GM18517 (cell line): ENCODE measurements around the gene TPM4.

Experiments used
- ATAC-seq: cut with Tn5 transposase; IDR thresholded peaks from one replicate; pipeline ENCODE4 v1.9.1; 2021; ENCODE audit warnings: mild to moderate bottlenecking, moderate library complexity; ENCODE audit not compliant: unreplicated experiment

Gene TPM4

DNA sequence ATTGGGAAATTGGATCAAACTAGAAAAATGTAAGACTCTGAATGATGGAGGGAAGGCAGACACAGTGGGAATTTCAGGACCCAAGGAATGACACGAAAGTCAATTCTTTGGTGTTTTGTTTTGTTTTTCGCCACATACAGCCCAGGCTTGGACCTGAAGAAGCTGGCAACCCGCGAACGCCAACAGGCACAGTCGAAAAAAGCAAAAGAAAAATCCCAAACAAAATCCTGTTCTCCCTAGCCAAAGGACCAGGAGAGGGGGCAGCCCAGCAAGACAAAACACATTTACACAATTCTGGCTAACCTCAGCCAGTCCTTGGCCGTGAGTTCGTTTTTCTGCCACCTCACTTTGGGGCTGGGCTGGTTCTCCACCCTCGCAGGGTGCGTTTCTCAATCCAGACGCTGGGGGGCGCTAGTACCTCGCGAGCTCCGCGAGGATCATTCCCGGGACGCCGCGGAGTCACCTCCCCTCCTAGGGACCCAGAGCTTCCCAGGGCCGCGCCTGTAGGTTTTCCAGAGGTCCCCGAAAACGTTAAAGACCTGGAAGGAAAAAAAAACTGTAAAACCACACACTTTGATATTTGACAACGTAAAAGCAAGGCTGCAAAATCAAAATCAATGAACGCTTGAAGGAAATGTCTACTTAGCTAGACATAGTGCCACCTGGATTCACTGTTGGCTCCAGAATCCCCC, 34.9 kb upstream of the TPM4 start:
- ATAC-seq, result no peak

DNA sequence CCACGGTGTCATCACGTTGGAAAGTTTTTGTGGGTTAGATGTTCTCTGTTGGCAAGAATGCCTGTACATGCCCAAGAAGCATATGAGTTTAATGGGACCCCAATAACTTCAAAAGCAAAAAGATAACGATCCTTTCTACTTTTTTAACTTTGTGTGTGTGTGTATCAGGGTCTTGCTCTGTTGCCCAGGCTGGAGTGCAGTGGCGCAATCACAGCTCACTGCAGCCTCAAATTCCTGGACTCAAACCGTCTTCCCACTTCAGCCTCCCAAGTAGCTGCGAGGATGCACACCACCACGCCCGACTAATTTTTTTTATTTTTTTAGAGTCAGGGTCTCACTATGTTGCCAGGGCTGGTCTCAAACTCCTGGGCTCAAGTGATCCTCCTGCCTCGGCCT, 34.3 kb upstream of the TPM4 start:
- ATAC-seq, result no peak

DNA sequence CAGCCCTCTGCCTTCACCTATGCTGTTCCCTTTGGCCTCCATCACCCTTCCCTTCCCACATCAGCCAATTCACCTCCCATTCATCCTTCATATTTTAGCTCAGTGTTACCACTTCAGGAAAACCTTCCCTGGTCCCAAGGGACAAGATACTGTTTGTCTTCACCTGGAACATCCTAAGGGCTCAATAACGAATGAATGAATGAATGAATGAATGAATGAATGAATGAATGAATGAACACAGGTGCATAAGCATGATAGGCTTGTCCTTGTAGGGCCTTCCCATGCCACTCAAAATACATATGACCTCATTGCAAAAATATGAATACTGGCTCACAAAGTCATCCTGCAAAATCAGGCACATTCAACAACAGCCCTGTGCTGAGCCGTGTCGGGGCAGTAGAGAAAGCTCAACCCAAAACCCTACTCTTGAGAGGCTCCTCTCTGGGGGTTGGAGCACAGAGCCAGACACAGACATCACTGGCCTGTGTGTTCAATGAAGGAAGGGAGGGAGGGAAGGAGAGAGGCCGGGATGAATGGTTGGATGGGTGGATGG, 33.7 kb upstream of the TPM4 start:
- no peak for ATAC-seq

GRCh38 chr19:16043156-16043757, 33.0 kb upstream of the TPM4 start:
- ATAC-seq, result no peak

- no peak for ATAC-seq
Measured at GRCh38 chr19:16044746-16045145, 31.5 kb upstream of the TPM4 start.

- no peak for ATAC-seq
Measured at GRCh38 chr19:16045171-16045570, 31.1 kb upstream of the TPM4 start.

- no peak for ATAC-seq
Measured at GRCh38 chr19:16045893-16046292, 30.4 kb upstream of the TPM4 start.

GRCh38 chr19:16048583-16048982, 27.7 kb upstream of the TPM4 start:
- no peak for ATAC-seq

DNA sequence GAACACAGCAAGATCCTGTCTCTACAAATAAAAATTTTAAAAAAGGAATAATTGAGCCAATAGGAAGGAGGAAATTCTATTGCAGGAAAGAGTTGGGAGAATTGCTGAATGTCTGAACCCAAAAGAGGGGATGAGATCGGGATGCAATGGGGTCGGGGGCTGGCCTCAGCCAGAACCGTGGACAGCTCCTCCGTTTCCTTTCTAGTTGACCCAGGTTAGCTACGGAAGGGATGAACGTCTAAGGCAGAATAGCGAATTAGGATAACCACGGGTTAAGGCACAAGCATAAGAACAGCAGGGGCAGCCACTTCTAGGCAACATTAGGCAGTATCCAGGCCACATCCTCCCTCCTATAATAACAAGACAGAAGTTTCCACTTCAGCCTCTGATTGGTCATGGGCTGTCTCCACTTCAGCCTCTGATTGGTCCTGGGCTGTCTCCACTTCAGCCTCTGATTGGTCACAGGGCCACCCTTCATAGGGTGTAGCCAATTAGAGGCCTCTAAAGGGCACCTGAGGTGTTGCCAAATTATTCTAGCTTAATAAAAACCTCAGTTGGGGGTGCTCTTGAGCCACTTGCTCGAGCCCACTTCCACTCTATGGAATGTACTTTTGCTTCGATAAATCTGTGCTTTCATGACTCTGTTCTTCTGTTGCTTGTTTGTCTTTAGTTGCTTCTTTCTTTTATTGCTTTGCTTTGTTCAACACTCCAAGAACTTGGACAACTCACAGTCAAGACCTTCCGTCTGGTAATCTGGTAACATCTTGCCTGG, 24.9 kb upstream of the TPM4 start:
- ATAC-seq, result no peak

DNA sequence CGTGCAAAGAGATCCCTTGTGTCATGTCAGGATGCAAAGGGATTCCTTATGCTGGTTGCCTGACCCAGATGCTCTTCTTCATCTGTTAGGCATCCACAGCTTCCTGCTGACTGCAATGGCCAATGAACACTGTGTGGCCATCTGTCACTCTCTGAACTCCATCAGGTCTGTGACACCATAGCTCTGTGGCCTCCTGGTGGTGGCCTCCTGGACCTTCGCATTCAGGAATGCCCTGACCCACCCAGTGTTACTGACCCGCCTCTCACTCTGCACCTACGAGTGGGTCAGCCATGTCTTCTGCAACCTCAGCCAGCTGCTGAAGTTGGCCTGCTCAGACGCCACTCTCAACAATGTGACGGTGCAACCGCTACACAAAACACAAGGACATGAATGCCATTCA, 23.9 kb upstream of the TPM4 start:
- no peak for ATAC-seq

- no peak for ATAC-seq
Measured at GRCh38 chr19:16057062-16057461, 19.2 kb upstream of the TPM4 start.

GRCh38 chr19:16060294-16060693, 16.0 kb upstream of the TPM4 start:
- ATAC-seq, result no peak

DNA sequence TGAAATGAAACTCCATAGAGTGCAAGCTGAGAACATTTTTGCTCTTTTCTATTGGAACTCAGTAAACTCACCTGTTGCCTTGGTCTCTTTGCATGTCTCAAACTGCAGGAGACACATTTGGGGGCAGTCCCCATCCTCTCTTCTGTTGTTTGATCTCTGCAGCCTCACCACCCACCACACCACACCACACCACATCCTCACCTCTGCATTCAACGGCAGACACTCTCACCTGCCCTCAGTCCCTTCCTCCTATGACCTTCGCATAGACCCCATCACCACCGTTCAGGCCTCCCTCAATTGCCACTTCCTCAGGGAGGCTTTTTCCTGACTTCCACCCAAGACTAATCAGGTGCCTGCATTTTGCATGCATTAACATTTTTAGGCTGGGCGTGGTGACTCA, 14.4 kb upstream of the TPM4 start:
- no peak for ATAC-seq

GRCh38 chr19:16062789-16063188, 13.5 kb upstream of the TPM4 start:
- no peak for ATAC-seq

DNA sequence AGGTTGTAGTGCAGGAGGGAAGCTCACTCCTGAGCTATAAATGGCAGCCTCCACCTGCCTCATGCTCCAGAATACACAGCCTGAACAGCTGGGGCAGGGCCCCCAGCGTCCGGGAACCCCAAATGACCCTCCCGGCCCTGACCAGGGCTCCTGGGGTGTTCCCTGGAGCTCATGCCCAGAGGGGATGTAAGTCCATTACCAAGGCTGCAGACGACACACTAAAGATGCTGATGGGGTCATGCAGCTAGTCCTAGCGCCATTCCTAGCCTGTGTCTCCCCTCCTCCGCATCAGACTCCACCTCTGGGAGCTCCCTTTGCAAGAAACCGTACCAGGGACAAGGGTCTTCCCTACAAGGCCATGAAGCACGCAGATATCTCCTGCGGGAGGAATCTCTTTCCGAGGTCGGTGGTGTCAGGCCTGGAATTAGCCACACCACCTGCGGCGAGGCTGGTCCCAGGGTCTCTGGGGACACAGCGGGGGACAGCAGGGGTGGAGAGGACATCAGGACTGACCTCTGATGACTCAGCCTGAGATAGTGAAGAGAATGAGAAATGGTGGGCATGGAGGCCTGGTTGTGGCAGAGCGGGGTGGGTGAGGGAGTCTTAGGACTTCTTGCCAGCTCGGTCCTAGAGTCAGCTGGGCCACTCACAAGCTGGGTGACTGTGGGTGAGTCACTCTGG, 11.9 kb upstream of the TPM4 start:
- no peak for ATAC-seq

DNA sequence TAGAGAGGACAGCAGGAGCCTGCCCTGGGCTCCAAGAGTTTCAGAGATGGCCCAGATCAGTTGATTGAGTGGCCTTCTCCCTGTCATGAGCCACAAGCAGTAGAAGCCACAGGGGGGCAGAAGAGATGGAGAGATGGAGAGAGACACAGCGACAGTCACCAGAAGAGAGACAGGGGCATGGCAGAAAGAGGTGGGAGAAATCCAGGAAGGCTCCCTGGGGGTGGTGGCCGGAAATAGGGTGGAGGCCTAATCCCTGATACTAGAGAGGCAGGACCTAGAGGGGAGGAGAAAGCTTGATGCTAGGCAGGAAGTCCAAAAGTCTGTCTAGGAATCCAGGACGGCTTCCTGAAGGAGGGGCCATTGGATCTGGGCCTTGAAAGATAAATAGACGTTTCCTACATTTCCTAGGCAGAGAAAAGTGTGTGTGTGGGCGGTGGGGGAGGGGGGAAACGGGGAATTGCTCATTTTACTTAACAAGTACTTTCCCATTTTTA, 9.6 kb upstream of the TPM4 start:
- no peak for ATAC-seq

GRCh38 chr19:16067205-16067938, 8.9 kb upstream of the TPM4 start:
- no peak for ATAC-seq

- ATAC-seq, result no peak
Measured at GRCh38 chr19:16068696-16069259, 7.5 kb upstream of the TPM4 start.

- ATAC-seq, result no peak
Measured at GRCh38 chr19:16069813-16070365, 6.4 kb upstream of the TPM4 start.
